PC-3 (cell line): ENCODE measurements around the gene DLK1. TPM values are rescaled to one million over a fixed set of nuclear protein-coding genes. Genes with fewer than 3 reads are reported as not detected.

ENCODE experiments used
- ATAC-seq: fragments of 200-7000 bp; cut with Tn5 transposase; 2 replicates; pipeline ENCODE4 v1.9.1; 2020; ENCODE audit warnings: mild to moderate bottlenecking, moderate library complexity
- BruUV-seq: library from RNA; stranded (reverse); fragments of 400-500 nt; replicated peaks from 2 replicates; lab custom pipeline; 2021; lab: Mats Ljungman, UMichigan
- CTCF ChIA-PET: fragments of 300-600 bp; sonication (Branson Sonifier 250); formaldehyde crosslinking; loops from one replicate; lab custom pipeline; 2022; ENCODE audit warnings: antibody characterized with exemption; lab: Charles Lee
- POLR2A ChIA-PET: fragments of 300-600 bp; sonication (Branson Sonifier 250); formaldehyde crosslinking; loops from one replicate; lab custom pipeline; 2022; ENCODE audit warnings: antibody characterized with exemption; ENCODE audit not compliant: unreplicated experiment; lab: Charles Lee
- DNase-seq: peaks from one replicate; pipeline ENCODE4 v3.0.0-alpha.2; 2015
- H2AFZ ChIP-seq: fragments of 300-600 bp; sonication (generic); 2 replicates; pipeline ENCODE4 v1.6.0; 2016; ENCODE audit warnings: antibody characterized with exemption, low read length
- H3F3A ChIP-seq: fragments of 300-600 bp; sonication (generic); one replicate; pipeline ENCODE4 v1.6.0; 2017; ENCODE audit warnings: antibody characterized with exemption, low read length, control low read depth, mild to moderate bottlenecking; ENCODE audit not compliant: unreplicated experiment
- H3K27ac ChIP-seq: fragments of 300-600 bp; sonication (generic); 2 replicates; pipeline ENCODE4 v1.5.1; 2016; ENCODE audit warnings: mild to moderate bottlenecking, low read length
- H3K27me3 ChIP-seq: fragments of 300-600 bp; sonication (generic); 2 replicates; pipeline ENCODE4 v1.6.1; 2016; ENCODE audit warnings: low read length, mixed read lengths
- H3K36me3 ChIP-seq: fragments of 300-600 bp; sonication (generic); 2 replicates; pipeline ENCODE4 v1.6.1; 2016; ENCODE audit warnings: low read depth, mixed run types, low read length, mixed read lengths
- H3K4me1 ChIP-seq: fragments of 300-600 bp; sonication (generic); 2 replicates; pipeline ENCODE4 v1.5.1; 2016; ENCODE audit warnings: low read length; ENCODE audit not compliant: insufficient read depth
- H3K4me2 ChIP-seq: fragments of 300-600 bp; sonication (generic); 2 replicates; pipeline ENCODE4 v1.6.0; 2016; ENCODE audit warnings: low read length
- H3K4me3 ChIP-seq: fragments of 300-600 bp; sonication (generic); 2 replicates; pipeline ENCODE4 v1.5.1; 2016; ENCODE audit warnings: mild to moderate bottlenecking, low read length, mixed read lengths
- H3K79me2 ChIP-seq: fragments of 300-600 bp; sonication (generic); 2 replicates; pipeline ENCODE4 v1.6.1; 2017; ENCODE audit warnings: low read length, mixed read lengths
- H3K9ac ChIP-seq: fragments of 300-600 bp; sonication (generic); 2 replicates; pipeline ENCODE4 v1.6.0; 2016; ENCODE audit warnings: mild to moderate bottlenecking, low read length
- H3K9me2 ChIP-seq: fragments of 300-600 bp; sonication (generic); replicated peaks from 2 replicates; pipeline ENCODE4 v1.6.1; 2016; ENCODE audit warnings: mixed run types, low read length, mixed read lengths
- H3K9me3 ChIP-seq: fragments of 300-600 bp; sonication (generic); 2 replicates; pipeline ENCODE4 v1.6.1; 2016; ENCODE audit warnings: low read length, mixed read lengths
- H4K20me1 ChIP-seq: fragments of 300-600 bp; sonication (generic); 2 replicates; pipeline ENCODE4 v1.6.1; 2016; ENCODE audit warnings: low read length, mixed read lengths
- EZH2 ChIP-seq: fragments of 300-600 bp; sonication (generic); IDR thresholded peaks from one replicate; pipeline ENCODE4 v1.6.1; 2017; ENCODE audit warnings: antibody characterized with exemption, mild to moderate bottlenecking, low read length; ENCODE audit not compliant: unreplicated experiment
- EZH2phosphoT487 ChIP-seq: fragments of 300-600 bp; sonication (generic); IDR thresholded peaks from 2 replicates; pipeline ENCODE4 v1.6.1; 2018; ENCODE audit warnings: mild to moderate bottlenecking, antibody characterized with exemption, low read length, borderline replicate concordance
- intact Hi-C: fragments of 100-400 bp; cut with micrococcal nuclease; formaldehyde crosslinking; loops from 2 replicates; pipeline ENCODE4 v1.9.0; 2023
- total RNA-seq: library from RNA; depleted of rRNA; stranded (reverse); fragments of >200 nt; gene quantifications from 2 replicates; pipeline ENCODE4 v1.2.3, GENCODE V29; 2014
- TF ChIP-seq, protein P1 (sequence below): fragments of 300-600 bp; sonication (generic); conservative IDR thresholded peaks from 2 replicates; pipeline ENCODE4 v1.5.1; 2017; ENCODE audit warnings: antibody characterized with exemption, low read depth, mild to moderate bottlenecking, low read length

Gene DLK1
- total RNA-seq, 1 experiment from 2014 or later = not detected

DNA sequence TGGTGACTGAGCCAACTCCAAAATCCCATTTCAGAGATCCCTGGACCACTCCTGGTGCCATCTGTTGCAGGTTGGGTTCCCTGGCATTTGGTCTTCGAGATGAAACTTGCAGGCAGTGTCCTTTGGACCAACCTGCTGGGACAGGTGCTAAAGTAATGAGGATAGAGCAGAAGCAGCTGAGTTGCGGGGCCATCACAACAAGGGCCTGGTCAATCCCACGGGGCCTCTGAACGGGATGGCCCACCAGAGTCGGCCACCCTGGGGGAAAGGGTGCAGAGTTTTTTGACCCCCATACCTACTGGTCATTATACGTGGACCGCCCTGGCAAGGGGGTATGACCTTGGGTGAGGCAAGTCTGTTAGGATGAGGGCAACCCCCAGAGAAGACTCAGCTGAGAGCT lies 39.3 kb downstream of the DLK1 start:
- H4K20me1 ChIP-seq = no peaks in the 10 kb centered on the region
- no peak for ATAC-seq
- H3K9me3 ChIP-seq = no peaks in the 10 kb centered on the region
- H3K9me2 ChIP-seq = no peaks in the 10 kb centered on the region
- no peak overlapping the region for H3K4me3 ChIP-seq
- no peaks in the 10 kb centered on the region for H3K36me3 ChIP-seq
- no peak overlapping the region for H2AFZ ChIP-seq
- ChIA-PET CTCF (no interaction called here), POLR2A (no interaction called here)
- no peak for DNase-seq
- BruUV-seq = no TSS peak
- H3K9ac ChIP-seq = no peak overlapping the region
- H3K27ac ChIP-seq = no peak overlapping the region
- no peaks in the 10 kb centered on the region for H3F3A ChIP-seq
- intact Hi-C loops = loop anchor here (10.0 kb wide), 1 partner anchor 219 kb away; no protein-coding TSS in a partner anchor
- H3K79me2 ChIP-seq = no peaks in the 10 kb centered on the region
- H3K27me3 ChIP-seq = peaks cover 15% of the 10 kb centered on the region
- H3K4me2 ChIP-seq = no peak overlapping the region
- no peak for TF ChIP-seq EZH2
- peaks cover 17% of the 10 kb centered on the region for H3K4me1 ChIP-seq

DNA sequence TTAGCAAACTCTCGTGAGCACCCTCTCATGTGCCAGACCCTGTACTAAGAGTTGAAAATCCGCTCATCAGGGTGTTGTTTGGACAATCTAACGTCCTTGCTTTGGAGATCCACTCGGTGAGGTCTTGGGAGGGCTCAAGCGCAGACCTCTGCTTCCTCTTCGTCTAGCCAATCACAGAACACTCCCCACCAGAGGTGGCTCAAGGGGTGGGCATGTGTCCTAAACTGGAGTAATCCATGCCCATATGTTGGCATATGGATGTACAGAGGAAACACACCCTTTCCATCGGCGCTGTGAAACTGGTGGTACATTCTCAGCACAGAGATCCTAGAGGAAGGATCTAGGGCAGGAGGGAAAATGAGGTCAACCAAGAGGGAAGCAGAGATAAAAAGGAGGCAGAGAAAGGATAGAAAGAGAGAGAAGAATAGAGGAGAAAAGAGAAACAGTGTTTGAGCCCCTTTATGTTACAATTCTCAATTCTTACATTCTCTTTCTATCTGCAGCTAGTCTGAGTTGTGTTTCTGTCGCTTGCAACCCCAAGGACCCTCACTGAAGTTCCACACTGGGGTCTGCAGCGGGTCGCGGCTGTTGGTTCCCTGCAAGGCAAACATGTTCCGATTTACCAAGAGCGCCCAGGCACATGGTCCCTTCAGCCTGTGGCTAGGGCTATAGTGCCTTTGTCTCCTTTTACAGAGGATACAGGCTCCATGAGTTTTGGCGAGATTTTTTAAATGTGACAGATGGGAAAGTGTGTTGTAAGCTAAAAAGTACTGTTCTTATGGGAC lies 40.5 kb downstream of the DLK1 start:
- no peak overlapping the region for H3K9ac ChIP-seq
- no peaks in the 10 kb centered on the region for H4K20me1 ChIP-seq
- H3K27me3 ChIP-seq = peaks cover 15% of the 10 kb centered on the region
- no peak overlapping the region for H2AFZ ChIP-seq
- no peaks in the 10 kb centered on the region for H3K9me2 ChIP-seq
- no peaks in the 10 kb centered on the region for H3K9me3 ChIP-seq
- CTCF ChIA-PET = no interaction called here
- H3K4me1 ChIP-seq = peaks cover 7% of the 10 kb centered on the region
- ATAC-seq (no peak), DNase-seq (no peak)
- no TSS peak for BruUV-seq
- H3K36me3 ChIP-seq = no peaks in the 10 kb centered on the region
- H3K4me2 ChIP-seq = no peak overlapping the region
- POLR2A ChIA-PET = no interaction called here
- H3K4me3 ChIP-seq = no peak overlapping the region
- H3K27ac ChIP-seq = no peak overlapping the region
- H3F3A ChIP-seq = no peaks in the 10 kb centered on the region
- intact Hi-C loops = loop anchor here (10.0 kb wide), 1 partner anchor 218 kb away; no protein-coding TSS in a partner anchor
- TF ChIP-seq EZH2phosphoT487 = no peak
- no peak for TF ChIP-seq EZH2
- TF ChIP-seq, protein P1, sequence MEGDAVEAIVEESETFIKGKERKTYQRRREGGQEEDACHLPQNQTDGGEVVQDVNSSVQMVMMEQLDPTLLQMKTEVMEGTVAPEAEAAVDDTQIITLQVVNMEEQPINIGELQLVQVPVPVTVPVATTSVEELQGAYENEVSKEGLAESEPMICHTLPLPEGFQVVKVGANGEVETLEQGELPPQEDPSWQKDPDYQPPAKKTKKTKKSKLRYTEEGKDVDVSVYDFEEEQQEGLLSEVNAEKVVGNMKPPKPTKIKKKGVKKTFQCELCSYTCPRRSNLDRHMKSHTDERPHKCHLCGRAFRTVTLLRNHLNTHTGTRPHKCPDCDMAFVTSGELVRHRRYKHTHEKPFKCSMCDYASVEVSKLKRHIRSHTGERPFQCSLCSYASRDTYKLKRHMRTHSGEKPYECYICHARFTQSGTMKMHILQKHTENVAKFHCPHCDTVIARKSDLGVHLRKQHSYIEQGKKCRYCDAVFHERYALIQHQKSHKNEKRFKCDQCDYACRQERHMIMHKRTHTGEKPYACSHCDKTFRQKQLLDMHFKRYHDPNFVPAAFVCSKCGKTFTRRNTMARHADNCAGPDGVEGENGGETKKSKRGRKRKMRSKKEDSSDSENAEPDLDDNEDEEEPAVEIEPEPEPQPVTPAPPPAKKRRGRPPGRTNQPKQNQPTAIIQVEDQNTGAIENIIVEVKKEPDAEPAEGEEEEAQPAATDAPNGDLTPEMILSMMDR = no peak
- H3K79me2 ChIP-seq = no peaks in the 10 kb centered on the region

DNA sequence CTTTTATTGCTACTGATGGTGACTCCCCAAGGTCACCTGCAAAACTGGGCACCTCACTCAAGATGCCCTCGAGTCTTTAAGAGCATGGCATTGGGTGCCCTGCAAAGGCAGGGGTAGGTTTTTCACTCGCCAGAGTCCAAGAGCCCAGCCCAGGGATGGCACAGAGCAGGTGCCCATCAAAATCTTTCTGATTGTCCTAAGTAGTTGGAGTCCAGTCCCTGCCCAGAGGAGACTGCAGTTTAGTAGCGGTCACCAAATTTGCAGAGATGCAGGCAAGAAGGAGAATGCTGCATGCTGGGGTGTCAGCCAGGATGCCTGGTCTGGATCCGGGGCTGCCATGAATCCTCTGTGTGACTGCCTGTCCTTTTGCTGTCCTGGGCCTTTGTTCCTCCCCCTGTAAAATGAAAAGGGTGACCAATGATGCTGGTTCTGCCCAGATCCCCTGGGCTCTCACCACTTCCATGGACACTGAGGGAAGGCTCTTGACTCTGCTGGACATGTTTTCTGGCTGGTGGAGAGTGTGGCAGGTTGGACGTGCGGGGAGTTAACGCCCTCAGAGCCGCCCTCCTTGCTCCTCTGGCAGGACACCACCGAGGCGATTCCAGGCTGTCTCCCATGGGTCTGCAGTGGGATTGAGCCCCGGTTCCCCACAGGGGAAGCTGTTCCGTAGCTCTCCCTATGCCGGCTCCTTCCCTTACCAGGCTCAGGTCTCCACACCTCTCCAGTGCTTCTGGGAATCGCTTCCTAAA lies 41.3 kb downstream of the DLK1 start:
- Histone ChIP-seq H3K4me3 (no peak overlapping the region), H3K9me3 (no peaks in the 10 kb centered on the region), H3K79me2 (no peaks in the 10 kb centered on the region), H3K9me2 (no peaks in the 10 kb centered on the region), H3K4me1 (no peaks in the 10 kb centered on the region), H3F3A (no peaks in the 10 kb centered on the region), H3K27me3 (peaks cover 15% of the 10 kb centered on the region), H4K20me1 (no peaks in the 10 kb centered on the region), H3K9ac (no peak overlapping the region), H3K4me2 (no peak overlapping the region), H3K27ac (no peak overlapping the region), H3K36me3 (no peaks in the 10 kb centered on the region), H2AFZ (no peak overlapping the region)
- DNase-seq (no peak), ATAC-seq (no peak)
- ChIA-PET POLR2A (no interaction called here), CTCF (no interaction called here)
- no TSS peak for BruUV-seq
- TF ChIP-seq, protein P1 = no peak
- TF ChIP-seq EZH2 (no peak), EZH2phosphoT487 (no peak)
- intact Hi-C loops = loop anchor here (10.0 kb wide), 1 partner anchor 217 kb away; no protein-coding TSS in a partner anchor
